IPS-20b (cell line): ENCODE data around the gene SET.

Source experiments
- H3K27ac ChIP-seq: one replicate; pipeline ENCODE4 v1.5.1; 2013; ENCODE audit warnings: low read length
- H3K27me3 ChIP-seq: 2 replicates; pipeline ENCODE4 v1.6.1; 2013; ENCODE audit warnings: mild to moderate bottlenecking, low read length, inconsistent platforms; ENCODE audit not compliant: insufficient read depth
- H3K36me3 ChIP-seq: 2 replicates; pipeline ENCODE4 v1.6.1; 2013; ENCODE audit warnings: low read depth, mild to moderate bottlenecking, inconsistent platforms, low read length, moderate library complexity; ENCODE audit not compliant: insufficient read depth
- H3K4me1 ChIP-seq: 2 replicates; pipeline ENCODE4 v1.6.1; 2013; ENCODE audit warnings: mild to moderate bottlenecking, control low read depth, inconsistent platforms, low read length, moderate library complexity; ENCODE audit not compliant: insufficient read depth
- H3K4me3 ChIP-seq: 2 replicates; pipeline ENCODE4 v1.5.1; 2013; ENCODE audit warnings: mild to moderate bottlenecking, low read length, inconsistent platforms
- H3K9ac ChIP-seq: 2 replicates; pipeline ENCODE4 v1.6.1; 2013; ENCODE audit warnings: low read depth, mild to moderate bottlenecking, inconsistent platforms, low read length, moderate library complexity
- H3K9me3 ChIP-seq: 2 replicates; pipeline ENCODE4 v1.6.1; 2013; ENCODE audit warnings: mild to moderate bottlenecking, low read depth, low read length, inconsistent platforms; ENCODE audit not compliant: insufficient read depth

SET gene

DNA sequence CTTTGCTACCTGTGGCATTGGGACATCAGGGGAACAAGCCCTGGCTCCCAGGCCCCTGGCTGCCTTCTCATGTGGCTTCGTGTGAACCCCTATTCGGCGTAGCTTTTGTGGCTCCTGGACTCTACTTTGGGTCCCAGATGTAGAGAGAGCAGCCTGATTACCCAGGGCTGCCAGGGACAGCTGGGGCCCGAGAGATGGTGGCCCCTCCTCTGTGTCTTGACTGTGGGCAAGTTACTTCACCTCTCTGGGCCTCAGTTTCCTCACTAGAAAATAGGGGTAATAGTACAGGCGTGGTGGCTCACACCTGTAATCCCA, 15.3 kb downstream of the SET start:
- Histone ChIP-seq H3K4me3 (no peak overlapping the region), H3K27me3 (peaks cover 5% of the 10 kb centered on the region; the same call in 1 of the 2 replicates), H3K9ac (no peak overlapping the region), H3K27ac (no peak overlapping the region), H3K4me1 (no peaks in the 10 kb centered on the region), H3K9me3 (no peaks in the 10 kb centered on the region), H3K36me3 (no peaks in the 10 kb centered on the region; the same call in 1 of the 2 replicates)

DNA sequence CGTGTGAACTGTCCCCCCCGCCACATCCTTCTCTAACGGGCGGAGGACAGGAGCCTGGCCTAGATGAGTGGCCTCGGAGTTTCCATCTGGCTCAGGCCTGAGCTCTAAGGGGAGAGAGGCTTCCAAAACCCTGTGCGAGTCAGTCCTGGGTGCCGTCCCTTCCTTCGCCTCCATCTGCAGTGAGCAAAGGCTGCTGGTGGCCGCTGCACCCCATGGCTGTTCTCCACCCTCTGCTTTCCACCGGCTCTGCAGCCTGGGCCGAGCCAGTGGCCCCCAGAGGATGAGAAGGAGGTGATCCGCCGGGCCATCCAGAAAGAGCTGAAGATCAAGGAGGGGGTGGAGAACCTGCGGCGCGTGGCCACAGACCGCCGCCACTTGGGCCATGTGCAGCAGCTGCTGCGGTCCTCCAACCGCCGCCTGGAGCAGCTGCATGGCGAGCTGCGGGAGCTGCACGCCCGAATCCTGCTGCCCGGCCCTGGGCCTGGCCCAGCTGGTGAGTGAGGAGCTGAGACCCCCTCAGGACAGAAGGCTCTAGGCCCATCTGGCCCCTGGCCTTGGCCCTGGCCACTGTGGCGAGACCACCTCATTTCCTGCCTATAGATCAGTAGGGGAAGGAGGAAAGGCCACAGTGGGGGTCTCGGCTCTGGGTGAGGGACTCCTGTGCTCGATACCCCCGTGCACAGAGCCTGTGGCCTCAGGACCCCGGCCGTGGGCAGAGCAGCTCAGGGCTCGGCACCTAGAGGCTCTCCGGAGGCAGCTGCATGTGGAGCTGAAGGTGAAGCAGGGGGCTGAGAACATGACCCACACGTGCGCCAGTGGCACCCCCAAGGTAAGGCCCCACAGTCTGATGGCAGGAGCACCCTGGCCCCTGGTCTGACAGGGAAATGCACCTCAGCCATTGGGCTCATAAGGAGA, 16.3 kb downstream of the SET start:
- Histone ChIP-seq H3K4me1 (no peaks in the 10 kb centered on the region), H3K27me3 (peaks cover 5% of the 10 kb centered on the region; the same call in 1 of the 2 replicates), H3K27ac (no peak overlapping the region), H3K4me3 (no peak overlapping the region), H3K36me3 (no peaks in the 10 kb centered on the region; the same call in 1 of the 2 replicates), H3K9ac (no peak overlapping the region), H3K9me3 (no peaks in the 10 kb centered on the region)

DNA sequence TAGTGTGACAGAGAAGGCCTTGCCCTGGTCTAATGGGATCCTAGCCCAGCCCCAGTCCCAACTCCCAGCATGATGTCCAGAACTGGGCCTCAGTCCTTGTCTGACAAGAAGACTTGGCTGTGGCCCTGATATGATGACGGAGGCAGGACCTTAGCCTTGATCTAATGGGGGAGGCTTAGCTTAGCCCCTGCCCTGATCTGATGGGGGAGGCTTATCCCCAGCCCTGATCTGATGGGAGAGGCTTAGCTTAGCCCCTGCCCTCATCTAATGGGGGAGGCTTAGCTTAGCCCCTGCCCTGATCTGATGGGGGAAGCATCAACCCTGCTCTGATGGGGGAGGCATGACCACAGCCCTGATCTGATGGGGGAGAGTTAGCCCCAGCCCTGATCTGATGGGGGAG, 17.0 kb downstream of the SET start:
- H3K27me3 ChIP-seq, result peaks cover 5% of the 10 kb centered on the region; the same call in 1 of the 2 replicates
- no peaks in the 10 kb centered on the region; the same call in 1 of the 2 replicates for H3K36me3 ChIP-seq
- no peak overlapping the region for H3K27ac ChIP-seq
- H3K9ac ChIP-seq, result no peak overlapping the region
- H3K4me3 ChIP-seq, result no peak overlapping the region
- H3K9me3 ChIP-seq, result no peaks in the 10 kb centered on the region
- H3K4me1 ChIP-seq, result no peaks in the 10 kb centered on the region

- H3K4me1 ChIP-seq, result no peaks in the 10 kb centered on the region
- H3K9ac ChIP-seq, result no peak overlapping the region
- no peak overlapping the region for H3K27ac ChIP-seq
- H3K4me3 ChIP-seq, result no peak overlapping the region
- peaks cover 5% of the 10 kb centered on the region; the same call in 1 of the 2 replicates for H3K27me3 ChIP-seq
- H3K9me3 ChIP-seq, result no peaks in the 10 kb centered on the region
- H3K36me3 ChIP-seq, result no peaks in the 10 kb centered on the region; the same call in 1 of the 2 replicates
Measured at GRCh38 chr9:128706671-128707381, 17.8 kb downstream of the SET start.

- no peaks in the 10 kb centered on the region; the same call in 1 of the 2 replicates for H3K36me3 ChIP-seq
- no peak overlapping the region for H3K4me3 ChIP-seq
- H3K9me3 ChIP-seq, result no peaks in the 10 kb centered on the region
- H3K27ac ChIP-seq, result no peak overlapping the region
- H3K9ac ChIP-seq, result no peak overlapping the region
- no peaks in the 10 kb centered on the region for H3K4me1 ChIP-seq
- H3K27me3 ChIP-seq, result peaks cover 5% of the 10 kb centered on the region; the same call in 1 of the 2 replicates
Measured at GRCh38 chr9:128707446-128707845, 18.4 kb downstream of the SET start.

- Histone ChIP-seq H3K4me3 (no peak overlapping the region), H3K9ac (no peak overlapping the region), H3K36me3 (no peaks in the 10 kb centered on the region; the same call in 1 of the 2 replicates), H3K9me3 (no peaks in the 10 kb centered on the region), H3K4me1 (no peaks in the 10 kb centered on the region), H3K27ac (no peak overlapping the region), H3K27me3 (no peaks in the 10 kb centered on the region)
Measured at GRCh38 chr9:128712451-128713410, 23.7 kb downstream of the SET start.

- H3K27ac ChIP-seq, result no peak overlapping the region
- no peaks in the 10 kb centered on the region for H3K27me3 ChIP-seq
- no peaks in the 10 kb centered on the region for H3K4me1 ChIP-seq
- H3K9me3 ChIP-seq, result no peaks in the 10 kb centered on the region
- no peak overlapping the region for H3K4me3 ChIP-seq
- no peaks in the 10 kb centered on the region; the same call in 1 of the 2 replicates for H3K36me3 ChIP-seq
- no peak overlapping the region for H3K9ac ChIP-seq
Measured at GRCh38 chr9:128713411-128713780, 24.4 kb downstream of the SET start.

DNA sequence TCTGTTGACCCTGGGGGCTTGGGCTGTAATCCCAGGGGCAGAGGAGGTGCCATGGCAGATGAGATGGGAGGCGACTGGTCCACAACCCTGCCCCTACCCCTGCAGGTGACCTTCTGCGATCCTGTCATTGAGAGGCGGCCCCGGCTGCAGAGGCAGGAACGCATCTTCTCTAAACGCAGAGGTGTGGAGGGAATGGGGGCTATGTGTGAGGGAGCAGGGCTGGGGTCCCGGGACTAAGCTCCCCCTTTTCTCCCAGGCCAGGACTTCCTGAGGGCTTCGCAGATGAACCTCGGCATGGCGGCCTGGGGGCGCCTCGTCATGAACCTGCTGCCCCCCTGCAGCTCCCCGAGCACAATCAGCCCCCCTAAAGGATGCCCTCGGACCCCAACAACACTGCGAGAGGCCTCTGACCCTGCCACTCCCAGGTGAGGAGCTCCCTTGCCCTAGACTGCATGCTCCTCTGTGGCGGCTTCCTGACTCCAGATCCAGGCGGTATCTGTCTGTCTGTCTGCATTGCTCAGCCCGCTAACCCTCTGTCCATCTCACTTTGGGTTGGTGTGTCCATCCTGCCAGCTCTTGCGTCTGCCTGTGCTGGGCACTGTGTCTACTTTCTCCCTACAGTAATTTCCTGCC, 25.0 kb downstream of the SET start:
- no peaks in the 10 kb centered on the region; the same call in 1 of the 2 replicates for H3K36me3 ChIP-seq
- no peaks in the 10 kb centered on the region for H3K27me3 ChIP-seq
- H3K4me3 ChIP-seq, result no peak overlapping the region
- no peaks in the 10 kb centered on the region for H3K9me3 ChIP-seq
- no peak overlapping the region for H3K27ac ChIP-seq
- no peaks in the 10 kb centered on the region for H3K4me1 ChIP-seq
- no peak overlapping the region for H3K9ac ChIP-seq

- Histone ChIP-seq H3K4me1 (no peaks in the 10 kb centered on the region), H3K4me3 (no peak overlapping the region), H3K9me3 (no peaks in the 10 kb centered on the region), H3K9ac (no peak overlapping the region), H3K36me3 (peaks cover 3% of the 10 kb centered on the region; the same call in 1 of the 2 replicates), H3K27me3 (no peaks in the 10 kb centered on the region), H3K27ac (no peak overlapping the region)
Measured at GRCh38 chr9:128714586-128715435, 25.8 kb downstream of the SET start.

DNA sequence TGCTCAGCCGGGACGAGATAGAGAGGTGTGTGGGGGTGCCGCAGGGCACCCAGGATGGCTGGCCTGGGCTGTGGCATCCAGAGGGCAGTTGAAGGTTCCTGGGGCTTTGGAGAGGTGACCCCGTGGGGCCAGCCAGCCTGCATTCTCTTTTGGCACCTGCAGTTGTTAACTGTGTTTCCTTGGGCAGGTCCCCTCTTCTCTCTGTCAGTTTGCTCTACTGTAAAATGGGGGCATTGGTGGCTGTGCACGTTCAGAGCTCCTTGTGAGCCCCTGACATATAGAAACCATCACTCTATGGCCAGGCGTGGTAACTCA, 26.4 kb downstream of the SET start:
- Histone ChIP-seq H3K9me3 (no peaks in the 10 kb centered on the region), H3K4me1 (no peaks in the 10 kb centered on the region), H3K27me3 (no peaks in the 10 kb centered on the region), H3K9ac (no peak overlapping the region), H3K36me3 (peaks cover 4% of the 10 kb centered on the region), H3K27ac (no peak overlapping the region), H3K4me3 (no peak overlapping the region)
